GM12865 (cell line): ENCODE measurements around the gene ZNF783.
A peak's percentile ranks its signal among the peaks of the same experiment; 100 is the strongest.
"Not testable (repeated sequence)": the region's sequence is repeated elsewhere in the genome, so short reads cannot be mapped to it uniquely, and the experiment has no call there.

Experiments
- DNase-seq: peaks from one replicate; pipeline ENCODE4 v3.0.0; 2010; ENCODE audit warnings: low read depth
- H3K4me3 ChIP-seq: 2 replicates; pipeline ENCODE4 v1.5.1; 2011; ENCODE audit warnings: mild to moderate bottlenecking, low read depth, low read length, control low read depth
- TF ChIP-seq, protein P1 (sequence below): IDR thresholded peaks from 2 replicates; pipeline ENCODE4 v1.5.1; 2011; ENCODE audit warnings: low read length, control low read depth, low read depth, inconsistent platforms; ENCODE audit not compliant: insufficient read depth; ENCODE audit errors: missing control alignments

ZNF783 gene

DNA sequence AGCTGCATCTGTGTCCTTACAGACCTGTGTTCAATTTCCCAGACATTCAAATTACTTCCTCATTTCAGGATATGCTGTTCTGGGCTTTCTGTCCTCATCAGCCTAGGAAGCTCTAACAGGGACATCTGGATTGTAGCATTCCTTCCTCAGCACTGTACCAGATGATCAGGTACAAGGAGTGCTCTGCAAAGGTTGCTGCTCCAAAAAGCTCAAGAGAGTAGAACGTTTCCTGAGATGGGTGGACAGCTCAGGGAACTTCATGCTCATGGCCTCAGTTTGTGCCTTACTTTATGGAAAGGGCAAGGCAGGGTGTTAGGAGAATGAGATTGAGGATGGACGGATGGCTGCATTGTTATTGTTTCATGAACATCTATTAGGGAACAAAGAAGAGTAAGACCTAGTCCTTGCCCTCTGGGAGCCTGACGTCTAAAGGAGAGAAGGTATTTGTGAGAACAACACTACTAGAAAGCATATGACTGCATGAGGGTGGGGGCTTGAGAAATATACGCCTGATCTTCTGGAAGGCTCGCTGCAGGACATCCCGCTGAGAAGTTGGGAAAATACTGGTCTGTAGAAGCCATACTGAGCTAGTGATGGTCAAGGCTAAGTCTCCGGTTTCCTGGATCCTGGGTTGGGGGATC, 33.0 kb upstream of the ZNF783 start:
- TF ChIP-seq, protein P1, sequence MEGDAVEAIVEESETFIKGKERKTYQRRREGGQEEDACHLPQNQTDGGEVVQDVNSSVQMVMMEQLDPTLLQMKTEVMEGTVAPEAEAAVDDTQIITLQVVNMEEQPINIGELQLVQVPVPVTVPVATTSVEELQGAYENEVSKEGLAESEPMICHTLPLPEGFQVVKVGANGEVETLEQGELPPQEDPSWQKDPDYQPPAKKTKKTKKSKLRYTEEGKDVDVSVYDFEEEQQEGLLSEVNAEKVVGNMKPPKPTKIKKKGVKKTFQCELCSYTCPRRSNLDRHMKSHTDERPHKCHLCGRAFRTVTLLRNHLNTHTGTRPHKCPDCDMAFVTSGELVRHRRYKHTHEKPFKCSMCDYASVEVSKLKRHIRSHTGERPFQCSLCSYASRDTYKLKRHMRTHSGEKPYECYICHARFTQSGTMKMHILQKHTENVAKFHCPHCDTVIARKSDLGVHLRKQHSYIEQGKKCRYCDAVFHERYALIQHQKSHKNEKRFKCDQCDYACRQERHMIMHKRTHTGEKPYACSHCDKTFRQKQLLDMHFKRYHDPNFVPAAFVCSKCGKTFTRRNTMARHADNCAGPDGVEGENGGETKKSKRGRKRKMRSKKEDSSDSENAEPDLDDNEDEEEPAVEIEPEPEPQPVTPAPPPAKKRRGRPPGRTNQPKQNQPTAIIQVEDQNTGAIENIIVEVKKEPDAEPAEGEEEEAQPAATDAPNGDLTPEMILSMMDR, result no peak
- no peak overlapping the region for H3K4me3 ChIP-seq
- no peak for DNase-seq

DNA sequence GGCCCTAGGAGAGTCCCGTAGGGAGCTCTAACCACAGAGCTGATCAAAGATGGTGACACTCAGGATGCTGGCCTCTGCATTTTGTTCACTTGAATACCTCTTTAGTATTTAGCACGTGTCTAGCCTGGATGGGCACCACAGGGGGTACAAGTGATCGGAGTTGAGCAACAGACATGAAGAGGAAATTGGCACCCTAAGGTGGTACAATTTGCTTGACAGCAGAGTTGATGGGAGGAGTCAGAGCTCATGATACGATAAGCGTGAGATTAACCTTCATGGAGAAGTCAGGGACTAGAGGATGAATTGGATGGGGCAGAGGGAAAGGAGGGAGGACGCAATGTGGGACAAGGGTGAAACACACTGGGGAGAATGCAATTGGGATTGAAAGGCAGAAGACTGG, 32.5 kb upstream of the ZNF783 start:
- no peak overlapping the region for H3K4me3 ChIP-seq
- TF ChIP-seq, protein P1, result no peak
- DNase-seq, result no peak

DNA sequence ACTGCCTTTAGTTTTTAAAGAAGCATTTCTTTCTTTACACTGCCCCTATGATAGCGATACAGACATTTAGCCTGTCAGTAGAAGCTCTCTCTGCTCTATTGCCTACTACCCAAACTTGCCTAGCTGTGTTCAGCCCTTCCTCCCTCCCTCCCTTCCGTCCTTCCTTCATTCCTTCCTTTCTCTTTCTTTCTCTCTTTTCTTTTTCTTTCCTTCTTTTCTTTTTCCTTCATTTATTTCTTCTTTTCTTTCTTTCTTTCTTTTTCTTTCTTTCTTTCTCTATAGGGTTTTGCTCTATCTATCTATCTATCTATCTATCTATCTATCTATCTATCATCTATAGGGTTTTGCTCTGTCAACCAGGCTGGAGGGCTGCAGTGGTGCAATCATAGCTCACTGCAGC, 29.6 kb upstream of the ZNF783 start:
- DNase-seq, result no peak
- TF ChIP-seq, protein P1, result no peak
- no peak overlapping the region for H3K4me3 ChIP-seq

DNA sequence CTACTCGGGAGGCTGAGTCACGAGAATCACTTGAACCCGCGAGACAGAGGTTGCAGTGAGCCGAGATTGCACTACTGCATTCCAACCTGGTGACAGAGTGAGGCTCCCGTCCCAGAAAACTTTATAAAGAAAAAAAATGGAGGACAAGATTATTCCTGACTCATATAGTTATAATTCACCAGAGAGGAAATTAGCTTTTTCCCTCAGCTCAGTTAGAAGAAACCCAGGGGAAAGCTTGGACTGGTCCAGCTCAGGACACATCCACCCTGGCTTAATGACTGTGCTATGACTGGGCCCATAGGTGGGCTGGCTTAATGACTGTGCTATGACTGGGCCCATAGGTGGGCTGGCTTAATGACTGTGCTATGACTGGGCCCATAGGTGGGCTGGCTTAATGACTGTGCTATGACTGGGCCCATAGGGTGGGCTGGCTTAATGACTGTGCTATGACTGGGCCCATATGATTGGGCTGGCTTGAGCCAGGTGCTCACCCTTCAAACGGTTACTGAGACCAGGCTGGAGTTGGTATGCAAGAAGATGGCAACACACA, 28.3 kb upstream of the ZNF783 start:
- not testable (repeated sequence) for H3K4me3 ChIP-seq, DNase-seq

DNA sequence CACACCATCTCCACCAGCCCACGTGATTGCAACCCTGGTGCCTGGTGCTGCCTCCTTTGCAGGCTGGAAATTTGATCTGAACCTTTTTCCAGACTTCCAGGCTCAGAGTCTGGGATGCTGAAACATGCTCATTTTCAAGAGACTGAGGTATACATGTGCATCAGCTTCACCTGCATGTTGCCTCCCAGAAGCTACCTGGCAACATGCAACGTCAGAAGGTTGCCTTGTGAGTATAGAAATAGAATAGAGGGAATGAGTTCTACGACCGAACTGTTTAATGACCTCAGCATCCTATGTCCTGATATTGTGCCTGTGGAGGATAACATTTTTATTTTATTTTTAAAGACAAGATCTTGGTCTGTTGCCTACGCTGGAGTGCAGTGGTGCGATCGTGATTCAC, 24.5 kb upstream of the ZNF783 start:
- no peak for DNase-seq
- TF ChIP-seq, protein P1, result no peak
- no peak overlapping the region for H3K4me3 ChIP-seq

DNA sequence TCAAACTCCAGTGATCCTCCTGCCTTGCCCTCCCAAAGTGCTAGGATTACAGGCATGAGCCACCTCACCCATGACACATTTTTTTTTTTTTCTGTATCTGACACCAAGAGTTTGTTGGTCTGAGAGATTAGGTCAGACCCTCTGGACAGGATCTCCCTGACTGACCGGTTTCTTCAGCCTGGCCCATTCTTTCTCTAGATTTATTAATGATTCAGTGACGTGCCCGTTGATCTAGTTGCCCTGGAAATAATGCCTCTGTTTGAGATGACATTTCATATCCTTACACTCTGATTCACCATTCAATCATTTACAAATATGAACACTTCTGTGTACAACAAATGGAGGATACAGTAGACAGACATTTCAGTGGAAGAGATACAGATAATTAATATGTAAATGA, 23.9 kb upstream of the ZNF783 start:
- DNase-seq, result no peak
- H3K4me3 ChIP-seq, result no peak overlapping the region
- TF ChIP-seq, protein P1, result no peak

DNA sequence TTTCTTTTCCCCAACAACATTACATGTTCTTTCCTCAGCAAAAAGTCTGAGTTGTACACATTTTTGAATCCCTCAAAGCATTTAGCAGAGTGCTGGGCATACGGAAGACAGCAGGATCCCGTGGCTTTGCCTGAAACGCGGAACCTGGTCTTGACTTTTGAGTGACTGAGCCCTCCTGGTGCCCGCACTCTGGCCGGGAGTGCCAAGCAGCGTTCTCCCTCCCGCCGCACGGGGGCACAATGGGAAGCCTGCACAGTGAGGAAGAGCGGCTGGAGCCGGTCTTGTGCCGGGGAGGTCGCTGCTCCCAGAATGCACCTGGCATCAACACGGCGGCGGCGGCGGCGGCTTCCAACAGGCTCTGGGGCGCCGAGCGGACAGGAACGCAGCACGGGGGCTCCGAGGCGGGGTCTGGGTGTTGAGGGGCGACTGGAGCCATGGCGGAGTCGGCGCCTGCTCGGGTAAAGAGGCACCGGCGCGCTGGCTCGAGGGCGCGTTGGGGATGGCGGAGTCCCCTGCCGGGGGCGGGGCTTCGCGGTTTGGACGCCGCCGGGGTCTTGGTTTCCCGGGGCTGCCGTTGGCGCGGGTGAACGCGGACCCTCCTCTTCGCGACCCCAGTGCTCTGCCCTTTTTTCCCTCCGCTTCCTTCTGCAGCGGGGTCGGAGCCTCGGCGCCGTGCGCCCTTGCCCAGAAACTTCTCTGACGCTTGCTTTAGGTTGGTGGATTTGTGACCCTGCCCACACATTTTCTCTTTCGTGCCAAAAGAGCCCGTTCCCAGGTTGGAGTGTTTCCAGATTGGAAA, 22.5 kb upstream of the ZNF783 start, which contains the start of gene ZNF212:
ZNF212 (plus strand) TSS at position 307 of the 799 bp plus-strand sequence; CDS start at position 435, 128 bp downstream.
- DNase-seq, result peak; percentile 94
- H3K4me3 ChIP-seq, result peak within 1 kb of the TSS; percentile 92
- TF ChIP-seq, protein P1, result peak; percentile 88
